ENCODE measurements around the gene ACP6.
"Not testable (repeated sequence)": the region's sequence is repeated elsewhere in the genome, so short reads cannot be mapped to it uniquely, and the experiment has no call there.

ACP6 gene

GRCh38 chr1:147670319-147671001 is at the start of gene ACP6:
TSS of gene ACP6 (minus strand) at chr1:147670524. CDS start at chr1:147670048, 476 bp downstream.
- DNase-seq (ENCODE audit: extremely low spot score, insufficient read length, low read depth), result peak; percentile 81

GRCh38 chr1:147719711-147720225 is 49.4 kb upstream of the ACP6 start:
- no peak for DNase-seq (ENCODE audit: extremely low spot score, insufficient read length, low read depth)
- FAIRE-seq, result no peak

More at GRCh38 chr1:147670319-147671001, at the start of gene ACP6:
- FAIRE-seq, result peak; percentile 87

GRCh38 chr1:147719029-147719698 is 48.8 kb upstream of the ACP6 start:
- no peak for DNase-seq (ENCODE audit: extremely low spot score, insufficient read length, low read depth)
- no peak for FAIRE-seq

- no peak for DNase-seq (ENCODE audit: extremely low spot score, insufficient read length, low read depth)
- FAIRE-seq, result no peak
These were observed 47.4 kb upstream of the ACP6 start for GRCh38 chr1:147717706-147718097.

GRCh38 chr1:147717051-147717705 is 46.9 kb upstream of the ACP6 start:
- no peak for FAIRE-seq
- DNase-seq (ENCODE audit: extremely low spot score, insufficient read length, low read depth), result no peak

- no peak for DNase-seq (ENCODE audit: extremely low spot score, insufficient read length, low read depth)
- FAIRE-seq, result no peak
These were observed 42.3 kb upstream of the ACP6 start for GRCh38 chr1:147712605-147713004.

- FAIRE-seq, result peak; percentile 42
- no peak for DNase-seq (ENCODE audit: extremely low spot score, insufficient read length, low read depth)
These were observed 30.0 kb upstream of the ACP6 start for GRCh38 chr1:147700042-147701006.

- FAIRE-seq (no peak), DNase-seq (ENCODE audit: extremely low spot score, insufficient read length, low read depth) (no peak)
These were observed 29.3 kb upstream of the ACP6 start for GRCh38 chr1:147699686-147700041.

- DNase-seq (ENCODE audit: extremely low spot score, insufficient read length, low read depth) (no peak), FAIRE-seq (no peak)
These were observed 12.9 kb upstream of the ACP6 start for GRCh38 chr1:147683163-147683763.

- not testable (repeated sequence) for FAIRE-seq; DNase-seq (ENCODE audit: extremely low spot score, insufficient read length, low read depth)
These were observed 10.4 kb upstream of the ACP6 start for GRCh38 chr1:147680608-147681235.

GRCh38 chr1:147677681-147678080 is 7.4 kb upstream of the ACP6 start:
- not testable (repeated sequence) for DNase-seq (ENCODE audit: extremely low spot score, insufficient read length, low read depth); FAIRE-seq

- FAIRE-seq, result no peak
These were observed 6.2 kb upstream of the ACP6 start for GRCh38 chr1:147676311-147677085.

GRCh38 chr1:147673816-147674215 is 3.5 kb upstream of the ACP6 start:
- no peak for DNase-seq (ENCODE audit: extremely low spot score, insufficient read length, low read depth)
- no peak for FAIRE-seq

More at GRCh38 chr1:147676311-147677085, 6.2 kb upstream of the ACP6 start:
- no peak for DNase-seq (ENCODE audit: extremely low spot score, insufficient read length, low read depth)

- FAIRE-seq (no peak), DNase-seq (ENCODE audit: extremely low spot score, insufficient read length, low read depth) (no peak)
These were observed 3.1 kb upstream of the ACP6 start for GRCh38 chr1:147673406-147673805.

GRCh38 chr1:147669469-147670318 is 630 bp downstream of the ACP6 start:
- DNase-seq (ENCODE audit: extremely low spot score, insufficient read length, low read depth) (peak; percentile 5), FAIRE-seq (peak; percentile 12)

GRCh38 chr1:147665521-147665920 is 4.8 kb downstream of the ACP6 start:
- DNase-seq (ENCODE audit: extremely low spot score, insufficient read length, low read depth), result no peak
- no peak for FAIRE-seq

GRCh38 chr1:147664206-147664605 is 6.1 kb downstream of the ACP6 start:
- FAIRE-seq, result no peak

More at GRCh38 chr1:147664206-147664605, 6.1 kb downstream of the ACP6 start:
- DNase-seq (ENCODE audit: extremely low spot score, insufficient read length, low read depth), result no peak

Data from GM18507 (cell line).